K562 (cell line): ENCODE results near the gene CLIP1. TPM values are rescaled to one million over a fixed set of nuclear protein-coding genes. Genes with fewer than 3 reads are reported as not detected.
A peak's percentile ranks its signal among the peaks of the same experiment; 100 is the strongest.

Experiments used
- CREB5 ChIP-seq: fragments of 250-450 bp; sonication (Bioruptor Pico); IDR thresholded peaks from 2 replicates; pipeline ENCODE4 v1.5.0; 2020; ENCODE audit warnings: mild to moderate bottlenecking
- CREBBP ChIP-seq: IDR thresholded peaks from one replicate; pipeline ENCODE4 v1.6.1; 2012; ENCODE audit warnings: low read depth, mild to moderate bottlenecking, control low read depth, inconsistent platforms, low read length
- CTBP1 ChIP-seq: fragments of 450-650 bp; IDR thresholded peaks from 2 replicates; pipeline ENCODE4 v1.6.1; 2016; ENCODE audit warnings: borderline replicate concordance
- KDM4B ChIP-seq, 2 experiments: fragments of 450-650 bp in 1 of 2; sonication (generic) in 1 of 2; IDR thresholded peaks; 2 replicates each; pipeline ENCODE4 v1.6.1; 2016 to 2017; ENCODE audit warnings: borderline replicate concordance in 2 of 2, antibody characterized with exemption in 1 of 2, low read depth in 1 of 2, mild to moderate bottlenecking in 1 of 2
- NCOR1 ChIP-seq: fragments of 450-650 bp; IDR thresholded peaks from 2 replicates; pipeline ENCODE4 v1.6.1; 2016; ENCODE audit warnings: mild to moderate bottlenecking, moderate library complexity
- NUFIP1 ChIP-seq: fragments of 450-650 bp; IDR thresholded peaks from 2 replicates; pipeline ENCODE4 v1.6.1; 2018; ENCODE audit not compliant: partially characterized antibody
- PKNOX1 ChIP-seq: fragments of 450-650 bp; IDR thresholded peaks from 2 replicates; pipeline ENCODE4 v1.6.1; 2016
- SREBF2 ChIP-seq: sonication (generic); formaldehyde crosslinking; IDR thresholded peaks from 2 replicates; pipeline ENCODE4 v1.4.0; 2020; ENCODE audit warnings: mild to moderate bottlenecking, missing genetic modification reagents
- ZBTB12 ChIP-seq: fragments of 250-450 bp; sonication (Bioruptor Pico); IDR thresholded peaks from 2 replicates; pipeline ENCODE4 v1.4.0; 2020
- ZFP91 ChIP-seq: sonication (generic); formaldehyde crosslinking; IDR thresholded peaks from 2 replicates; pipeline ENCODE4 v1.8.0; 2022; ENCODE audit warnings: mild to moderate bottlenecking, missing genetic modification reagents
- ZNF584 ChIP-seq: fragments of 200-800 bp; sonication (Bioruptor generic); IDR thresholded peaks from 2 replicates; pipeline ENCODE4 v1.6.1; 2016; ENCODE audit warnings: low read depth, mild to moderate bottlenecking, missing genetic modification characterization, missing compliant biosample characterization
- ZNF609 ChIP-seq: sonication (generic); formaldehyde crosslinking; IDR thresholded peaks from 2 replicates; pipeline ENCODE4 v1.8.1; 2023; ENCODE audit warnings: missing genetic modification reagents, mild to moderate bottlenecking, borderline replicate concordance
- ZNF740 ChIP-seq, 3 experiments: fragments of 200-800 bp in 1 of 3; sonication (Bioruptor generic) in 1 of 3; sonication (generic) in 1 of 3; formaldehyde crosslinking in 1 of 3; IDR thresholded peaks; 2 replicates each; pipeline versions ENCODE4 v1.6.1 to v1.8.0; 2016 to 2022; ENCODE audit warnings: mild to moderate bottlenecking in 2 of 3, missing compliant biosample characterization in 2 of 3, missing genetic modification characterization in 2 of 3, missing genetic modification reagents in 1 of 3
- polyA plus RNA-seq, 8 experiments: library from polyadenylated mRNA; depleted of rRNA in 4 of 8; stranded (reverse) in 5 of 8; unstranded in 3 of 8; fragments of >200 nt; fragmentation: Nextera tagmentation in 2 of 8; fragmentation: Illumina TruSeq in 1 of 8; extraction: Ambion mirVana in 2 of 8; extraction: Trizol in 1 of 8; gene quantifications; 2 replicates each; pipeline versions ENCODE4 v1.2.1 to v1.2.3, GENCODE V29; 2011 to 2014; ENCODE audit warnings: inconsistent platforms in 1 of 8, missing spikeins in 1 of 8
- total RNA-seq, 7 experiments: library from RNA; depleted of rRNA in 6 of 7; stranded (reverse); fragments of >200 nt in 6 of 7; fragmentation: Illumina TruSeq in 2 of 7; extraction: Trizol in 2 of 7; gene quantifications; 2 replicates each; pipeline versions ENCODE4 v1.2.1 to v1.2.3, GENCODE V29; 2011 to 2021; ENCODE audit warnings: low replicate concordance in 1 of 7

CLIP1 gene
- total and polyA plus RNA-seq, 9 of the 15 experiments (the other 6 are each of a cell fraction or from before 2014, with no cell fraction given) = 5.8 to 33.9 (median 27.6) TPM

GRCh38 chr12:122333142-122334087 lies 89.1 kb downstream of the CLIP1 start (continued):
- peak; percentile 30; the same call in 1 of the 2 replicates for TF ChIP-seq ZBTB12 (CRISPR knock-in tag)
- TF ChIP-seq ZFP91 = no peak
- TF ChIP-seq NUFIP1 = no peak
- no peak for TF ChIP-seq ZNF740 (CRISPR knock-in tag; IDR thresholded peaks at IDR 0.05)
- TF ChIP-seq ZNF740 (tag; IDR thresholded peaks at IDR 0.05) = peak in 1 of 2 experiments; percentile 22; a peak in 1 of 4 replicates
- TF ChIP-seq KDM4B (IDR thresholded peaks at IDR 0.05; ENCODE audit: borderline replicate concordance in 2 of 2, low read depth in 1 of 2) = no peak
- peak; percentile 34; the same call in 1 of the 2 replicates for TF ChIP-seq NCOR1
- no peak for TF ChIP-seq CREBBP
- TF ChIP-seq PKNOX1 = peak; percentile 94
- no peak for TF ChIP-seq SREBF2 (CRISPR knock-in tag)
- peak; percentile 68; the same call in 1 of the 2 replicates for TF ChIP-seq CTBP1
- TF ChIP-seq CREB5 (CRISPR knock-in tag) = no peak
- TF ChIP-seq ZNF609 (CRISPR knock-in tag) = no peak
- peak; percentile 83; the same call in 1 of the 2 replicates for TF ChIP-seq ZNF584 (CRISPR knock-in tag)
